SJSA1 (cell line): Measurements from ENCODE around the gene CKAP2. TPM values are rescaled to one million over a fixed set of nuclear protein-coding genes. Genes with fewer than 3 reads are reported as not detected.
"Not testable (repeated sequence)": the region's sequence is repeated elsewhere in the genome, so short reads cannot be mapped to it uniquely, and the experiment has no call there.

Source experiments
- DNase-seq, 2 experiments: peaks; one replicate each; pipeline ENCODE4 v3.0.0-alpha.2; 2015 to 2020; ENCODE audit warnings: low spot score in 2 of 2, low read depth in 1 of 2
- H3K27ac ChIP-seq: fragments of 250-450 bp; sonication (Bioruptor Pico); 2 replicates; pipeline ENCODE4 v1.5.1; 2020; ENCODE audit warnings: mild to moderate bottlenecking, moderate library complexity
- H3K27me3 ChIP-seq: fragments of 250-450 bp; sonication (Bioruptor Pico); replicated peaks from 2 replicates; pipeline ENCODE4 v1.5.1; 2020; ENCODE audit warnings: mild to moderate bottlenecking, moderate library complexity
- H3K36me3 ChIP-seq: fragments of 250-450 bp; sonication (Bioruptor Pico); 2 replicates; pipeline ENCODE4 v1.5.1; 2020; ENCODE audit warnings: mild to moderate bottlenecking
- H3K4me1 ChIP-seq: fragments of 250-450 bp; sonication (Bioruptor Pico); replicated peaks from 2 replicates; pipeline ENCODE4 v1.6.1; 2021; ENCODE audit warnings: mild to moderate bottlenecking
- H3K4me3 ChIP-seq: fragments of 250-450 bp; sonication (Bioruptor Pico); 2 replicates; pipeline ENCODE4 v1.5.1; 2020; ENCODE audit warnings: mild to moderate bottlenecking
- H3K9me3 ChIP-seq: fragments of 250-450 bp; sonication (Bioruptor Pico); replicated peaks from 2 replicates; pipeline ENCODE4 v1.5.1; 2020; ENCODE audit warnings: mild to moderate bottlenecking
- total RNA-seq: library from RNA; depleted of rRNA; stranded (reverse); fragments of >200 nt; shearing (Covaris generic); gene quantifications from 2 replicates; pipeline ENCODE4 v1.2.3, GENCODE V29; 2014; rRNA removed

Gene CKAP2
- 57.8 and 77.7 TPM in 2 replicates for total RNA-seq

- Histone ChIP-seq H3K27me3 (no peaks in the 10 kb centered on the region), H3K4me1 (peaks cover 31% of the 10 kb centered on the region), H3K9me3 (no peaks in the 10 kb centered on the region), H3K4me3 (peak within 1 kb of the TSS; percentile 74), H3K36me3 (peaks cover 46% of the 10 kb centered on the region), H3K27ac (peak within 1 kb of the TSS; percentile 84)
- peak; percentile 90 to 93 for DNase-seq
Observed at GRCh38 chr13:52454820-52455676, at the start of gene CKAP2. Gene CKAP2, plus strand, starts transcription at chr13:52455478. Its CDS starts 79 bp downstream, at chr13:52455557.

- Histone ChIP-seq H3K9me3 (no peaks in the 10 kb centered on the region), H3K4me3 (peak within 1 kb of the TSS; percentile 30), H3K27me3 (peaks cover 32% of the 10 kb centered on the region), H3K36me3 (no peaks in the 10 kb centered on the region), H3K27ac (no peak within 1 kb of the TSS), H3K4me1 (peaks cover 7% of the 10 kb centered on the region)
- no peak for DNase-seq
Observed at GRCh38 chr13:52405767-52406494, 49.3 kb upstream of the CKAP2 start, which contains the start of gene THSD1. Gene THSD1, minus strand, starts transcription at chr13:52406172. Its CDS starts 3,572 bp downstream, at chr13:52402600.

GRCh38 chr13:52406629-52407028 lies 48.6 kb upstream of the CKAP2 start:
- no peak overlapping the region for H3K4me3 ChIP-seq
- no peaks in the 10 kb centered on the region for H3K9me3 ChIP-seq
- no peak overlapping the region for H3K27ac ChIP-seq
- peaks cover 7% of the 10 kb centered on the region for H3K4me1 ChIP-seq
- no peaks in the 10 kb centered on the region for H3K36me3 ChIP-seq
- peaks cover 32% of the 10 kb centered on the region for H3K27me3 ChIP-seq
- DNase-seq, result no peak

GRCh38 chr13:52407436-52407835 lies 47.8 kb upstream of the CKAP2 start:
- H3K4me1 ChIP-seq, H3K36me3 ChIP-seq, H3K27ac ChIP-seq, H3K9me3 ChIP-seq, DNase-seq, H3K4me3 ChIP-seq: not testable (repeated sequence)
- H3K27me3 ChIP-seq, result peaks cover 31% of the 10 kb centered on the region

- H3K27ac ChIP-seq, DNase-seq, H3K9me3 ChIP-seq, H3K4me1 ChIP-seq, H3K4me3 ChIP-seq, H3K36me3 ChIP-seq: not testable (repeated sequence)
- peaks cover 25% of the 10 kb centered on the region for H3K27me3 ChIP-seq
Observed at GRCh38 chr13:52408071-52408658, 47.1 kb upstream of the CKAP2 start.

- peaks cover 3% of the 10 kb centered on the region; the same call in 1 of the 2 replicates for H3K27me3 ChIP-seq
- peaks cover 21% of the 10 kb centered on the region for H3K36me3 ChIP-seq
- H3K9me3 ChIP-seq, result no peaks in the 10 kb centered on the region
- H3K4me1 ChIP-seq, result peaks cover 5% of the 10 kb centered on the region
- no peak for DNase-seq
- H3K4me3 ChIP-seq, result no peak overlapping the region
- H3K27ac ChIP-seq, result no peak overlapping the region
Observed at GRCh38 chr13:52411629-52412028, 43.6 kb upstream of the CKAP2 start.

- peaks cover 25% of the 10 kb centered on the region for H3K36me3 ChIP-seq
- DNase-seq, result no peak
- H3K27ac ChIP-seq, result no peak overlapping the region
- H3K4me1 ChIP-seq, result peaks cover 5% of the 10 kb centered on the region
- H3K4me3 ChIP-seq, result no peak overlapping the region
- H3K27me3 ChIP-seq, result no peaks in the 10 kb centered on the region
- no peaks in the 10 kb centered on the region for H3K9me3 ChIP-seq
Observed at GRCh38 chr13:52412128-52412527, 43.1 kb upstream of the CKAP2 start.

GRCh38 chr13:52414051-52414450 lies 41.2 kb upstream of the CKAP2 start:
- DNase-seq, result no peak
- Histone ChIP-seq H3K4me3 (no peak overlapping the region), H3K27ac (no peak overlapping the region), H3K4me1 (peaks cover 5% of the 10 kb centered on the region), H3K27me3 (no peaks in the 10 kb centered on the region), H3K9me3 (no peaks in the 10 kb centered on the region), H3K36me3 (peaks cover 36% of the 10 kb centered on the region)

GRCh38 chr13:52414963-52415362 lies 40.3 kb upstream of the CKAP2 start:
- Histone ChIP-seq H3K36me3 (peaks cover 36% of the 10 kb centered on the region), H3K4me1 (peaks cover 5% of the 10 kb centered on the region), H3K4me3 (no peak overlapping the region), H3K27ac (no peak overlapping the region), H3K27me3 (no peaks in the 10 kb centered on the region), H3K9me3 (no peaks in the 10 kb centered on the region)
- DNase-seq, result no peak

GRCh38 chr13:52419080-52419479 lies 36.2 kb upstream of the CKAP2 start:
- Histone ChIP-seq H3K4me1 (peaks cover 5% of the 10 kb centered on the region), H3K9me3 (no peaks in the 10 kb centered on the region), H3K27ac (no peak overlapping the region), H3K36me3 (peaks cover 45% of the 10 kb centered on the region), H3K27me3 (no peaks in the 10 kb centered on the region), H3K4me3 (no peak overlapping the region)
- no peak for DNase-seq

- DNase-seq, result no peak
- Histone ChIP-seq H3K9me3 (no peaks in the 10 kb centered on the region), H3K27ac (no peak overlapping the region), H3K4me3 (no peak overlapping the region), H3K36me3 (peaks cover 51% of the 10 kb centered on the region), H3K4me1 (no peaks in the 10 kb centered on the region), H3K27me3 (no peaks in the 10 kb centered on the region)
Observed at GRCh38 chr13:52421216-52421615, 34.1 kb upstream of the CKAP2 start.

GRCh38 chr13:52428295-52428694 lies 27.0 kb upstream of the CKAP2 start:
- Histone ChIP-seq H3K36me3 (peaks cover 58% of the 10 kb centered on the region), H3K9me3 (no peaks in the 10 kb centered on the region), H3K27ac (peak overlapping the region; percentile 38; the same call in 1 of the 2 replicates), H3K27me3 (no peaks in the 10 kb centered on the region), H3K4me3 (no peak overlapping the region), H3K4me1 (peaks cover 22% of the 10 kb centered on the region)
- DNase-seq, result peak in 1 of 2 experiments; percentile 22

- Histone ChIP-seq H3K36me3 (peaks cover 57% of the 10 kb centered on the region), H3K4me1 (peaks cover 22% of the 10 kb centered on the region), H3K9me3 (no peaks in the 10 kb centered on the region), H3K27me3 (no peaks in the 10 kb centered on the region), H3K4me3 (no peak overlapping the region), H3K27ac (no peak overlapping the region)
- DNase-seq, result no peak
Observed at GRCh38 chr13:52432456-52432855, 22.8 kb upstream of the CKAP2 start.
